GM12891 (cell line): ENCODE results near the gene DAO.

Source experiments
- POLR2A ChIP-seq: IDR thresholded peaks from 2 replicates; pipeline ENCODE4 v1.6.1; 2011; ENCODE audit warnings: low read depth, low read length, control low read depth
- POLR2AphosphoS5 ChIP-seq: IDR thresholded peaks from 2 replicates; pipeline ENCODE4 v1.6.1; 2011; ENCODE audit warnings: low read depth, low read length, control low read depth
- TAF1 ChIP-seq: IDR thresholded peaks from 2 replicates; pipeline ENCODE4 v1.6.1; 2011; ENCODE audit warnings: low read depth, low read length, control low read depth

DNA sequence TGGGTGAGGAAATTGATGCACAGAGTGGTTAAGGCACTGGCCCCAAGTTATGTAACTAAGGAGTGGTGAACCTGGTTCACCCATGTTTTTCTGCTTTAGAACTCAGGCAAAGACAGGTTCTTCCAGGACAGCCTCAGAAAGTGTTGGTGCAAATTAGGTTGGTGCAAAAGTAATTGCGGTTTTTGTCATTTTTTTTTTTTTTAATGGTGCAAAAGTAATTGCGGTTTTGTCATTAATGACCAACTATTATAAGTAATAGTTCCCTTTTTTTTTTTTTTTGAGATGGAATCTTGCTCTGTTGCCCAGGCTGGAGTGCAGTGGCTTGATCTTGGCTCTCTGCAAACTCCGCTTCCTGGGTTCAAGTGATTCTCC lies 17.3 kb upstream of the DAO start:
- TF ChIP-seq TAF1 = no peak
- no peak for TF ChIP-seq POLR2A
- TF ChIP-seq POLR2AphosphoS5 = no peak
